Middle frontal gyrus (tissue), 1 donor: ENCODE measurements around the gene NTM.

Experiments
- DNase-seq: peaks from one replicate; pipeline ENCODE4 v3.0.0-alpha.2; 2015; ENCODE audit warnings: low spot score; ENCODE audit errors: extremely low spot score

The NTM gene

GRCh38 chr11:131811383-131811782, 441.0 kb downstream of the NTM start:
- no peak for DNase-seq

- no peak for DNase-seq
These were observed 443.7 kb downstream of the NTM start for GRCh38 chr11:131814108-131814507.

DNA sequence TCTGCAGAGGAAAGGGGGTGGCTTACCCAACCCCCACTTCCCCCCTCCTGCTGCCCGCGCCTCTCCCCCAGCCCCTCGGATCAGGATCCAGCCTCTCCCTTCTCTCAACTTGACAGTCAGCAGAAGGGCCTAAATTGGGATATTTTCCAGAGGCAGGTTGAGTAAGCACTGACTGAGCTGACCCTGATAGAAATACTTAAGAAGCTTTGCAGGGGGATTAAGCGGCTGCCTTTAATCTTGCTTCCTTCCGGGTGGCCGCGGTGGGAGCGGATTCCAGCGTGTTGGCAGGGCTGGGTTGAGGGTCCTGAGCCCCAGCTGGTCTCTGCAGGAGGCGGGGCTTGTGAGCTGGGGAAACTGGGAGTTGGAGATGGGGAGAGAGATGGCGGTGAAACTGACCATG, 445.2 kb downstream of the NTM start:
- DNase-seq, result no peak

GRCh38 chr11:131816051-131816450, 445.6 kb downstream of the NTM start:
- DNase-seq, result no peak

- DNase-seq, result no peak
These were observed 447.3 kb downstream of the NTM start for GRCh38 chr11:131817687-131818188.

- no peak for DNase-seq
These were observed 449.4 kb downstream of the NTM start for GRCh38 chr11:131819865-131820264.

- no peak for DNase-seq
These were observed 452.1 kb downstream of the NTM start for GRCh38 chr11:131822506-131822905.

DNA sequence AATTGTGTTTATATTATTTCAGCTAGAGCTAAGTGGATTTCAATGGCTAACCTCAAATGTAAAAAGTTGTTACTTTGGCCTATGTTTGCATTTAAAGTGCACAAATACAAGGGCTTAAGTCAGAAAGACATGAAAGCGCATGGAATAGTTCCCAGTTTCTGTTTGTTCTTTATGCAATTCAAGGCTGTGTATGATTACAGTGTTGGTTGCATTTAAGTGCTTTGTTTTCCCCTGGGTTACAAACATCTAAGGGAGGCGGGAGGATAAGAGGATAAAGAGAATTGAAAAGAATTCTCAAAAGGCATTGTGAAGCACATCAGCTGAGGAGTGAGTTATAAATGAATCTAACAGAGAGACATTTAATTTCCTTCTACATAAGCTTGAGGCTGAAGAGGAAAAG, 453.4 kb downstream of the NTM start:
- DNase-seq, result no peak

DNA sequence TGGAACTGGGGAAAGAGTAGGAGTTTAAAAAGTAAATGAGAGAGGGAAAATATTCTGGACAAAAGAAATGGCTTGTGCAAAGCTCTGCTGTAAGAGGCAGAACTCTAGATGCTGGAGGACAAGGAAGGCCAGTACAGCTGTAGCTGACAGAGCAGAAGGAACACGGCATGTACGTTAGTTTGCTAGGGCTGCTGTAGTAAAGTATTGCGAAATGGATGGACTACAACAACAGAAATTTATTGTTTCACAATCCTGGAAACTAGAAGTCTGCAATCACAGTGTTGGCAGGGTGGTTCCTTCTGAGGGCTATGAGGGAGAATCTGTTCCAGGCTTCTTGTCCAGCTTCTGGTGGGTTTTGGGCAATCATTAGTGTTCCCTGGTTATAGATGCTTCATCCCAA, 454.4 kb downstream of the NTM start:
- no peak for DNase-seq

DNA sequence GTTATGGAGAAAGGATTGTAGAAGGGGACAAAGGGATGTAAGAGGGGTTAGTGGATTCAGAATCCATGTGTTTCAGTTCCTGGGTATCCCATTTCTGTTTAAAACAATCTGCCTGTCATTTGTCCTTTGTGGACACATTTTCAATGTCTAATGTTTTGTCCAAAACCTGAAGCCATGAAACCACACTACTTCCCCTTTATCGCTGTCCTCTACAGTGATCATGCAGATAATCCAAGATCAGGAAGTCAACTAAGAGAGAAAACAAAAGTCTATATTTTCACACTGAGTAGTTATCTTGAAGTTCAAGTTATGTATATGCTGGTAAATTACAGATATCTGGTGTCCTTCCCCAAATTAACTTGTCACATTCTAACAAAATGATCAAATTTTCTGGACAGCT, 457.0 kb downstream of the NTM start:
- no peak for DNase-seq

GRCh38 chr11:131829725-131830124, 459.3 kb downstream of the NTM start:
- no peak for DNase-seq

GRCh38 chr11:131832079-131832478, 461.7 kb downstream of the NTM start:
- DNase-seq, result no peak

GRCh38 chr11:131833366-131833765, 463.0 kb downstream of the NTM start:
- DNase-seq, result no peak

DNA sequence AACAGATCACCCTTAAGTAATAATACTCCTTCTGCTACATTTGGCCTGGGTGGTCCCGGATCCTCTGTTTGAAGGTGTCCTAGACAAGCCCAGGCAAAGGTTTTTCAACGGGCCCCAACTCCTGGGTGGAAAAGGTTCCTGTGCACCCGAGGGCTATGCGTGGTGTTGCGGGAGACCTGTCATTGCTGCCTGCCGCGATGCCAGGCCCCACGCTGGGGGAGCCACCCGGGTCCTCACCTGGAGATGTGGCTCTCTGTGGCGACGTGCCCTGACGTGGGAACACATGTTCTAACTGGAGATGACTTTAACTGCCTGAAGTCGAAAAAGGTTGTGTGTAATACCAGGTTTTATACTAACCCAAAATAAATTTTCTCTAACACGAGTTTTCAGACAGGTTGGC, 467.1 kb downstream of the NTM start:
- DNase-seq, result no peak

DNA sequence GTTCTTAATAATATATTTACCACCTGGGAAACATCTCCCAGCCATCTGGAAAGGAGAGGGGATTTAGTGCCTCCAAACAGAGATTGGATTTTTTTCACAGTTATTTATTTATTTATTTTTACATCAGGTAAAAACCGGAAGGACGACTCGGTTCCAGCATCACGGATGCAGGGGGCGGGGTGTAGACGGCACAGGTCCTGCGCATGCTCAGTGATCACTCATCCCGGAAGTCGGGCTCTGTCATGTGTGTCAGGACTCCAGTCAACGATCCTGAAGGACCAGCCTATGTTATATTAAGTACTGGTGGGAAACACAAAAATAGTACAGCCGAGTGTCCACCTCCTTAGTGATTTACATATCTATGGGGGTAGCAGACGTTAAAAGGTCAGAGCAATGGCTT, 467.6 kb downstream of the NTM start:
- no peak for DNase-seq

- no peak for DNase-seq
These were observed 468.9 kb downstream of the NTM start for GRCh38 chr11:131839326-131839725.

- no peak for DNase-seq
These were observed 470.1 kb downstream of the NTM start for GRCh38 chr11:131840545-131840944.

DNA sequence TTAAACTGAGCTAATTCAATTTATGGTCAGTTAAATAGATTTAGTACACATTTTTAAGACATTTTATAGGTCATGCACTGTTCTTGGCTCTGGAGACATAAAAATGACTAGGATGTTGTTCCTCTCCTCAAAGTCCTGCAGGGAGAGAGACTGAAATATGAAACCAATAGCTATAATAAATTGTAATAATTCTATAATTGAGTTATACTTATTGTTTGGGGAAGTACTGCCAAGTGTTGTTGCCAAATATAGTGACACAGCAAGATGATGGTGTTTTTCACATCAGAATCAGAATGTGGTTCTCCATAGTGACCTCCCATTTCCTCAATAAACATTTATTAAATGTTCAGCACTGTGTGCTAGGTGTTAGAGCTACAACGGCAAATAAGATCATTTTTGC, 470.6 kb downstream of the NTM start:
- no peak for DNase-seq

DNA sequence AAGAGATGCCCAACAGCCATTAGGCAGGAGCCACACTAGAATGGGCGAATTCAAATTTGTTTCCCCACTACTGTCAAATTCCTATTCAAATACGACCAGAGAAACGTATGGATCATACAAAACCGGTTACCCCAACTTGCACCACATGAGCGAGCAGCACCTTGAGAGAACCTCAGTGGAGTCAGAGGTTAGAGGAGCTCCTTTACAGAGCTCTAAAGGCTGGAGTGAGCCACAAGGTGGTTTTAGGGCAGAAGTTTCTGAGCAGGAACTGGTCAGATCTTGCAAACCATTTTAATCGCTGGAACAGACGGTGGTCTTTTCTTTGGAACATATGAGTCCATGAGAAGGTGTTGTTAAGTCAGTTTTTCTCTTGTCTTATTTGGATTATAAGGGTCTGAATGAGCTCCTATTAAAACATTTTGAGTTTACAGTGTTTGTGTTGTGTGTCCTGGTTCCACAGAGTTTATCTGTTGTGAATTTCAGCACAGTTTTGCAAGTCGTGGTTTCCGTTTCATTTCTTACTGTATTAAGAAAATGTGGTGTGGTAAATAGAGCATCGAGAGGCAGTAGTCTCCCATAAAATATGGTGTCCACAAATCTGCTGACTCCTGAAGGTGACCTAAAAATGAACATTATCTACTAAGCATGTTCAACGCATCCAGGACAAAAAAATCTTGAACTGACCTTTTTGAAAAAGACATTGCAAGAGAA, 471.7 kb downstream of the NTM start:
- DNase-seq, result no peak

DNA sequence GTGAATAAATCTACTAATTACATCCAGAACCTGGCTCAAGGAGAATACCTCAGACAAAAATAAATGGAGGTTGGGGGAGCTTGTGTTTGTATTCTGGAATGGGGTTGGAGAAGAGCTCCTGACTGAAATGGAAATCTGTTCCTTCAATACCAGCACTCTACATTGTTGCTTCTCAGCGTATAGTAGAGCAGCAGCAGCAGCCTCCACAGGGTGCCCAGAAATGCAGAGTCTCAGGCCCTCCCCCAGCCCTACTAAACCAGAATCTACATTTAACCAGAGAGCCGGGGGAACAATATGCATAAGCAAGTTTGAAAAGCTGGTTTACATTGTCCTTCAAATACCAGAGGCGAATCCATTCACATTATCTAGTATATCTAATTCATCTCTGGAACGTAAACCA, 474.8 kb downstream of the NTM start:
- DNase-seq, result no peak

- DNase-seq, result no peak
These were observed 479.1 kb downstream of the NTM start for GRCh38 chr11:131849485-131849884.

GRCh38 chr11:131850507-131850906, 480.1 kb downstream of the NTM start:
- DNase-seq, result no peak

DNA sequence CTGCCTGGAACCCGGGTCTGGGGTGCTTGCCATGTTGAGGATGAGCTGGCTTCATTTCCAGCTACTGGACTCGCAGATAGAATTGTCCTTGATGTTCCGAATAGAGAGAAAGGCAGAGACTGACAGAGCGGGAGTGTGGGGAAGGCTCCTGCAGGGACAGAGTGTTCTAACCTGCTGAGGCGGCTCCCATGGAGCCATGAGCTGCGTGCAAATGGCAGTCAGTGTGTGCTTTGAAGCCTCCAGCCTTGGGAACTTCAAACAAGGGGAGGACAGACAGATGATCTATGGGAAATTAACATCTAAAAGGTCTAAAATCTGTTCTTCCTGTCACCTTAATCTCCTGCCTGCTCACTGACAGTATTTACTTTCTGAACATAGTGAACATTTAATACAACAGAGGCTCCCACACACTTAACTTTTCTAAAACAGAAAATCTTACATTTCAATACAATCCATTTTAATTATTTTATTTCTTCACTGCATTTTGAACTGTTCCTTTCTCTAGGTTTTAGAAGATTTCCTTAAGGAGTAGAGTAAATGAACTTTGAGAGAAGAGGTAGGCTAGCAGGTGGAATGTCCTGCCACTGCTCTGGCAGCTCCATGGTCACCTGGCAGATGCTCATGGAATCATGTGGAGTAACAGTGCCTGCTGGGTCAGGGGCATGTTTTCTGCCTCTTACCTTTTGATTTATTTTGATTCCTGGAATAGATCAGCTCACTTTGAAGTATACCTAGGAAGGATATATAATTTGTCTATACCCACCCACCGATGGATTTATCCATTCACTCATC, 481.7 kb downstream of the NTM start:
- no peak for DNase-seq
